Mammary epithelial cell (primary cell): ENCODE data around the gene DHRS7B.

Source experiments
- CTCF ChIP-seq, 2 donors: IDR thresholded peaks in 1 of 2; conservative IDR thresholded peaks in 1 of 2; 2 replicates each; pipeline ENCODE4 v1.5.1; 2011 to 2012; ENCODE audit warnings: inconsistent platforms in 2 of 2, low read length in 2 of 2, mild to moderate bottlenecking in 2 of 2, control low read depth in 1 of 2, low read depth in 1 of 2; ENCODE audit not compliant: insufficient read depth in 1 of 2; ENCODE audit errors: extremely low read depth in 1 of 2
- EZH2 ChIP-seq: IDR thresholded peaks from 2 replicates; pipeline ENCODE4 v1.6.1; 2012; ENCODE audit warnings: low read length, inconsistent platforms, borderline replicate concordance

GRCh38 chr17:21090902-21091618, 35.7 kb upstream of the DHRS7B start:
- TF ChIP-seq CTCF (conservative IDR thresholded peaks at IDR 0.05 in 1 of 2, IDR thresholded peaks at IDR 0.05 in 1 of 2; ENCODE audit: extremely low read depth in 1 of 2, insufficient read depth in 1 of 2, low read depth in 1 of 2, low read length in 2 of 2) (no peak), EZH2 (no peak)
